Esophagus muscularis mucosa (tissue), 4 donors: ENCODE data around the gene TBX5. TPM values are rescaled to one million over a fixed set of nuclear protein-coding genes. Genes with fewer than 3 reads are reported as not detected.

Source experiments
- DNase-seq: peaks from one replicate; pipeline ENCODE4 v3.0.0-alpha.2; 2017; ENCODE audit errors: extremely low spot score
- H3K27ac ChIP-seq, 4 donors: fragments of 200-600 bp; sonication (generic); replicated peaks in 1 of 4; 1 replicate in 3 of 4; 2 replicates in 1 of 4; pipeline ENCODE4 v1.5.1; 2016 to 2019; ENCODE audit warnings: mild to moderate bottlenecking in 1 of 4
- H3K27me3 ChIP-seq, 4 donors: fragments of 200-600 bp; sonication (generic); one replicate each; pipeline versions ENCODE4 v1.5.1 to v1.6.0; 2016 to 2019
- H3K36me3 ChIP-seq, 4 donors: fragments of 200-600 bp; sonication (generic); one replicate each; pipeline ENCODE4 v1.5.1; 2016 to 2019
- H3K4me1 ChIP-seq, 4 donors: fragments of 200-600 bp; sonication (generic); one replicate each; pipeline ENCODE4 v1.5.1; 2016 to 2019
- H3K4me3 ChIP-seq, 4 donors: fragments of 200-600 bp; sonication (generic); 1 replicate in 2 of 4; 2 replicates in 2 of 4; pipeline ENCODE4 v1.5.1; 2016 to 2019; ENCODE audit warnings: mild to moderate bottlenecking in 4 of 4, moderate library complexity in 1 of 4
- H3K9me3 ChIP-seq, 4 donors: fragments of 200-600 bp; sonication (generic); 1 replicate in 3 of 4; 2 replicates in 1 of 4; pipeline ENCODE4 v1.5.1; 2016 to 2019
- EP300 ChIP-seq: sonication (generic); formaldehyde crosslinking; IDR thresholded peaks from one replicate; pipeline ENCODE4 v1.6.1; 2017; ENCODE audit warnings: antibody characterized with exemption
- POLR2A ChIP-seq: fragments of 450-650 bp; IDR thresholded peaks from one replicate; pipeline ENCODE4 v1.6.1; 2017; ENCODE audit warnings: antibody characterized with exemption, moderate library complexity, mild to moderate bottlenecking, low read depth
- POLR2AphosphoS5 ChIP-seq, 2 donors: sonication (generic); formaldehyde crosslinking; IDR thresholded peaks; one replicate each; pipeline ENCODE4 v1.6.1; 2017; ENCODE audit warnings: antibody characterized with exemption in 2 of 2
- WGBS: methylation state at CpG from one replicate; pipeline ENCODE4 v1.1.5; 2018; 5-methylcytosine and 5-hydroxymethylcytosine counted together
- intact Hi-C: fragments of 100-400 bp; cut with DNase I; formaldehyde crosslinking; loops from one replicate; pipeline ENCODE4 v1.15.1; 2023
- total RNA-seq, 4 donors: library from RNA; depleted of rRNA; stranded (reverse); fragments of >200 nt; gene quantifications; one replicate each; pipeline versions ENCODE4 v1.1.0 to v1.2.1, GENCODE V29; 2016
- TF ChIP-seq, protein P1 (sequence below), 3 experiments: fragments of 200-600 bp in 2 of 3; fragments of 450-650 bp in 1 of 3; sonication (generic) in 2 of 3; IDR thresholded peaks; one replicate each; pipeline ENCODE4 v1.5.1; 2017 to 2019; ENCODE audit warnings: antibody characterized with exemption in 3 of 3, mild to moderate bottlenecking in 2 of 3, moderate library complexity in 1 of 3

TBX5 gene
- total RNA-seq, 4 donors from 2014 or later: 20.4 to 34.5 (median 26.2) TPM

- Histone ChIP-seq H3K36me3 (no peaks in the 10 kb centered on the region), H3K4me1 (no peaks in the 10 kb centered on the region), H3K9me3 (no peaks in the 10 kb centered on the region), H3K27ac (no peak overlapping the region), H3K27me3 (no peaks in the 10 kb centered on the region), H3K4me3 (no peak overlapping the region)
- TF ChIP-seq POLR2A: no peak
- TF ChIP-seq POLR2AphosphoS5 (IDR thresholded peaks at IDR 0.05): no peak
- TF ChIP-seq, protein P1, sequence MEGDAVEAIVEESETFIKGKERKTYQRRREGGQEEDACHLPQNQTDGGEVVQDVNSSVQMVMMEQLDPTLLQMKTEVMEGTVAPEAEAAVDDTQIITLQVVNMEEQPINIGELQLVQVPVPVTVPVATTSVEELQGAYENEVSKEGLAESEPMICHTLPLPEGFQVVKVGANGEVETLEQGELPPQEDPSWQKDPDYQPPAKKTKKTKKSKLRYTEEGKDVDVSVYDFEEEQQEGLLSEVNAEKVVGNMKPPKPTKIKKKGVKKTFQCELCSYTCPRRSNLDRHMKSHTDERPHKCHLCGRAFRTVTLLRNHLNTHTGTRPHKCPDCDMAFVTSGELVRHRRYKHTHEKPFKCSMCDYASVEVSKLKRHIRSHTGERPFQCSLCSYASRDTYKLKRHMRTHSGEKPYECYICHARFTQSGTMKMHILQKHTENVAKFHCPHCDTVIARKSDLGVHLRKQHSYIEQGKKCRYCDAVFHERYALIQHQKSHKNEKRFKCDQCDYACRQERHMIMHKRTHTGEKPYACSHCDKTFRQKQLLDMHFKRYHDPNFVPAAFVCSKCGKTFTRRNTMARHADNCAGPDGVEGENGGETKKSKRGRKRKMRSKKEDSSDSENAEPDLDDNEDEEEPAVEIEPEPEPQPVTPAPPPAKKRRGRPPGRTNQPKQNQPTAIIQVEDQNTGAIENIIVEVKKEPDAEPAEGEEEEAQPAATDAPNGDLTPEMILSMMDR (IDR thresholded peaks at IDR 0.05): no peak
- TF ChIP-seq EP300: no peak
- DNase-seq: no peak
- 41% methylated on average over 11 of the region's 11 CpGs for WGBS
- intact Hi-C loops: no loop called here
These were observed 86.5 kb downstream of the TBX5 start for GRCh38 chr12:114319422-114319821.

DNA sequence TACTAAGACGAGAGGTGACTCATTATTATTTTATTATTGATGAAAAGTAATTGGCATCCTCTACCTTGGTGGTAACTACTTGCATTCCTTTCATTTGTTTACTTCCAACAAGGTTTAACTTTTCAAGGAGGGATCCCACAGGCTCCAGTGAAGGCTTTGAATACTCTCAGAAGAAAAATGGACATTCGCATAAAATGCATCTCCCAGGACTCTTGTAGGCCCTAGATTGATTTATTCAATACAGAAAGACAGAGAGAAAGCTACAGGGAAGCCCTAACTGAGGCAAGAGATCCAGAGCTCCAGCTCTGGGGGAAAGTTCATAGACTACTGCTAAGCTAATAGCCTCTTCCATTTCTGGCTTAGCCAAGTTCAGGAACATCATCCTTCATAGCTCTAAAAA lies 87.0 kb downstream of the TBX5 start:
- DNase-seq: no peak
- TF ChIP-seq POLR2AphosphoS5 (IDR thresholded peaks at IDR 0.05) (no peak), POLR2A (no peak), EP300 (no peak)
- TF ChIP-seq, protein P1 (IDR thresholded peaks at IDR 0.05): no peak
- no peaks in the 10 kb centered on the region for H3K9me3 ChIP-seq
- WGBS: 81% methylated on average over 2 of the region's 2 CpGs
- H3K27me3 ChIP-seq: no peaks in the 10 kb centered on the region
- no peaks in the 10 kb centered on the region for H3K36me3 ChIP-seq
- no peaks in the 10 kb centered on the region for H3K4me1 ChIP-seq
- no peak overlapping the region for H3K4me3 ChIP-seq
- no peak overlapping the region for H3K27ac ChIP-seq
- intact Hi-C loops: no loop called here

GRCh38 chr12:114316076-114316475 lies 89.9 kb downstream of the TBX5 start:
- 51% methylated on average over 5 of the region's 5 CpGs for WGBS
- Histone ChIP-seq H3K9me3 (no peaks in the 10 kb centered on the region), H3K4me1 (no peaks in the 10 kb centered on the region), H3K27ac (no peak overlapping the region), H3K36me3 (no peaks in the 10 kb centered on the region), H3K4me3 (no peak overlapping the region), H3K27me3 (no peaks in the 10 kb centered on the region)
- no peak for DNase-seq
- intact Hi-C loops: no loop called here
- TF ChIP-seq, protein P1 (IDR thresholded peaks at IDR 0.05): no peak
- TF ChIP-seq POLR2A: no peak
- TF ChIP-seq POLR2AphosphoS5 (IDR thresholded peaks at IDR 0.05): no peak
- TF ChIP-seq EP300: no peak

DNA sequence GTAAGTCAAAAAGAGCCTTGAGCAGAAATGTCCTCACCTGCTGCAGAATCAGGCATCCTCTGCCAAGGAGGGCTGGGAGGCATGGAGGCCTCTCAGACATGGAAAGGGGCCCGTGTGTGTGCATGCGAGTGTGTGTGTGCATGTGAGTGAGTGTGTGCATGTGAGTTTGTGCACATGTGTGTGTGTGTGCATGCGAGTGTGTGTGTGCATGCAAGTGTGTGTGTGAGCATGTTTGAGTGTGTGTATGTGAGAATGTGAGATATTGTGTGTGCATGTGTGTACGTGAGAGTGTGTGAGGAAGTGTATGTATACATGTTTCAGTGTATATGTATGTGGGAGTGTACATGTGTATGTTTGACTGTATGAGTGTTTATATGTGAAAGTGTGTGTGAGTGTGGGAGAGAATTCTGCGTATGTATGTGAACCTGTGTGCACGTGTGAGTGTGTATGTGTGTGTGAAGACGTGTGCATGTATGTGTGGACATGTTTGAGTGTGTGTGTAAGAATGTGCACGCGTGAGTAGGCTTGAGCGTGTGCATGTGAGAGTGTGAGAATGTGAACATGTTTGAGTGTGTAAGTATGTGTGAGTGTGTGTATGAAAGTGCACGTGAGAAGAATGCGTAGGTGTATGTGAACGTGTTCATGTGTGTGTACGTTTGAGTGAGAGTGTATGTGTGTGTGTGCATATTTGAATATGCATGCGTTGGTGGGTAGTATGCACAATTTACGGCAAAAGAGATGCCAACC lies 90.8 kb downstream of the TBX5 start:
- Histone ChIP-seq H3K27ac (no peak overlapping the region), H3K9me3 (no peaks in the 10 kb centered on the region), H3K4me3 (no peak overlapping the region), H3K36me3 (no peaks in the 10 kb centered on the region), H3K4me1 (no peaks in the 10 kb centered on the region), H3K27me3 (no peaks in the 10 kb centered on the region)
- TF ChIP-seq, protein P1 (IDR thresholded peaks at IDR 0.05): no peak
- TF ChIP-seq EP300 (no peak), POLR2A (no peak), POLR2AphosphoS5 (IDR thresholded peaks at IDR 0.05) (no peak)
- WGBS: 88% methylated on average over 16 of the region's 16 CpGs
- DNase-seq: no peak
- intact Hi-C loops: no loop called here

DNA sequence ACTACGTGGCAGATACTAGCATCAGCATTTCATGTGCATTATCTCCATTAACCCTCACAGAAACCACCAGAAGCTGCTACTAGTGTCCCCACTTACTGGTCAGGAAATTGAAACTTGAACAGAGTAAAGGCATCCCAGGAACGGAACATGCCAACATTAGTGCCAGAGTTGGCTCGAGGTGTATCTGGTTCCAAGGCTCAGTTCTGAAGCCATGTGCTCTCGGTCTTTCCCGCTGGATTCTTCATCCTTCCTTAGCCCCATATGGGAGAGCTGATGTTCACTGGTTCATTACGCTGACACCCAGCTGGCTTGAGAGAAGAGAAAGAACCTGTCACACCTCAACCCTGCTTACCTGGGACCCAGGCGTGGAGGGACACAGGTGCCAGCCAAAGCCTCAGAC lies 91.5 kb downstream of the TBX5 start:
- no peak for DNase-seq
- WGBS: 66% methylated on average over 7 of the region's 7 CpGs
- H3K9me3 ChIP-seq: no peaks in the 10 kb centered on the region
- no peak for TF ChIP-seq POLR2A
- TF ChIP-seq, protein P1 (IDR thresholded peaks at IDR 0.05): no peak
- no peak for TF ChIP-seq POLR2AphosphoS5 (IDR thresholded peaks at IDR 0.05)
- no peak for TF ChIP-seq EP300
- intact Hi-C loops: no loop called here
- H3K36me3 ChIP-seq: no peaks in the 10 kb centered on the region
- no peaks in the 10 kb centered on the region for H3K4me1 ChIP-seq
- no peak overlapping the region for H3K4me3 ChIP-seq
- no peak overlapping the region for H3K27ac ChIP-seq
- no peaks in the 10 kb centered on the region for H3K27me3 ChIP-seq
